Bronchial epithelial cell (primary cell): ENCODE measurements around the gene SERINC5. TPM values are rescaled to one million over a fixed set of nuclear protein-coding genes. Genes with fewer than 3 reads are reported as not detected.

Experiments
- DNase-seq: peaks from one replicate; pipeline ENCODE4 v3.0.0-alpha.2; 2010; ENCODE audit warnings: low read depth
- FAIRE-seq: peaks from 2 replicates; lab custom pipeline; 2011; peaks lifted over from hg19 to GRCh38; lab: Jason Lieb, UNC
- H3K27me3 ChIP-seq: 2 replicates; pipeline ENCODE4 v1.5.1; 2011; ENCODE audit warnings: low read length; ENCODE audit not compliant: control insufficient read depth, insufficient read depth
- H3K36me3 ChIP-seq: 2 replicates; pipeline ENCODE4 v1.5.1; 2011; ENCODE audit warnings: low read length; ENCODE audit not compliant: control insufficient read depth, insufficient read depth
- H3K4me3 ChIP-seq: 2 replicates; pipeline ENCODE4 v1.5.1; 2011; ENCODE audit warnings: mild to moderate bottlenecking, low read depth, low read length, control low read depth
- total RNA-seq: library from RNA; depleted of rRNA; stranded (reverse); fragments of >200 nt; gene quantifications from 2 replicates; pipeline ENCODE4 v1.2.1, GENCODE V29; 2014
- TF ChIP-seq, protein P1 (sequence below): IDR thresholded peaks from 2 replicates; pipeline ENCODE4 v1.5.1; 2011; ENCODE audit warnings: mild to moderate bottlenecking, moderate library complexity, low read length, control low read depth, inconsistent platforms; ENCODE audit not compliant: insufficient read depth, severe bottlenecking

Gene SERINC5
- total RNA-seq, 1 donor from 2014 or later: 33.4 TPM

DNA sequence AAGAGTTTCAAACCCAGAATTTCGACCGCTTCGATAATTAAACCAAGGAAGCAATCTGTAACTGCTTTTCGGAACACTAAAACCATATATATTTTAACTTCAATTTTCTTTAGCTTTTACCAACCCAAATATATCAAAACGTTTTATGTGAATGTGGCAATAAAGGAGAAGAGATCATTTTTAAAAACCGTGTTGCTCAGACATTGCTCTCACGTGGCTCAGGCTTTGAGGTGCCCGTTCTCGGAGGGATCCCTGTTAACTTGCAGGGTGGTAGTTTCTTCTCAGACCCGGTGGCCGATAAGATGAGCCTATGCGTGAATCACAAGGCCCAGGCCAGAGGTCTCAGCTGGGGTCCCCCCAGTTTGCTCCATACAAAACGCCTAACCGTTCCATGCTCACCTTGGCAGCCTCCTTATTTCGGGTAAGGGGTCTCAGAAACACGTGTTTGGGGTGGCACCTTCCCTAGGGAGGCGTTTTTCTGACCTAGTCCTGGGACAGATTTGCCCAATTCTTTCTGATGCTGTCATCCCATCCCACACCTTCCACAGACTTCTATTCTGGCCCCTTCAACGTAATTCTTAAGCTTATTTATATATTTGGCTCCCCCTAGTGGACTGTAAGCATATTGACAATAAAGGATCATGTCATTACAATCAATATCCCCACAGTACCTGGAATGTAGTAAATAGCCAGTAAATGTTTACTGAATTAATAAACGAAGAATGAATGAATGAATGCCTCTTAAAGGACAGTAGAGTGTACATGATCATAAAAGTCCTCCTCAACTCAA is 172.6 kb downstream of the SERINC5 start:
- no peaks in the 10 kb centered on the region for H3K36me3 ChIP-seq
- DNase-seq (peak; percentile 62), FAIRE-seq (no peak)
- no peaks in the 10 kb centered on the region for H3K27me3 ChIP-seq
- no peak overlapping the region for H3K4me3 ChIP-seq
- TF ChIP-seq, protein P1, sequence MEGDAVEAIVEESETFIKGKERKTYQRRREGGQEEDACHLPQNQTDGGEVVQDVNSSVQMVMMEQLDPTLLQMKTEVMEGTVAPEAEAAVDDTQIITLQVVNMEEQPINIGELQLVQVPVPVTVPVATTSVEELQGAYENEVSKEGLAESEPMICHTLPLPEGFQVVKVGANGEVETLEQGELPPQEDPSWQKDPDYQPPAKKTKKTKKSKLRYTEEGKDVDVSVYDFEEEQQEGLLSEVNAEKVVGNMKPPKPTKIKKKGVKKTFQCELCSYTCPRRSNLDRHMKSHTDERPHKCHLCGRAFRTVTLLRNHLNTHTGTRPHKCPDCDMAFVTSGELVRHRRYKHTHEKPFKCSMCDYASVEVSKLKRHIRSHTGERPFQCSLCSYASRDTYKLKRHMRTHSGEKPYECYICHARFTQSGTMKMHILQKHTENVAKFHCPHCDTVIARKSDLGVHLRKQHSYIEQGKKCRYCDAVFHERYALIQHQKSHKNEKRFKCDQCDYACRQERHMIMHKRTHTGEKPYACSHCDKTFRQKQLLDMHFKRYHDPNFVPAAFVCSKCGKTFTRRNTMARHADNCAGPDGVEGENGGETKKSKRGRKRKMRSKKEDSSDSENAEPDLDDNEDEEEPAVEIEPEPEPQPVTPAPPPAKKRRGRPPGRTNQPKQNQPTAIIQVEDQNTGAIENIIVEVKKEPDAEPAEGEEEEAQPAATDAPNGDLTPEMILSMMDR: peak; percentile 35

DNA sequence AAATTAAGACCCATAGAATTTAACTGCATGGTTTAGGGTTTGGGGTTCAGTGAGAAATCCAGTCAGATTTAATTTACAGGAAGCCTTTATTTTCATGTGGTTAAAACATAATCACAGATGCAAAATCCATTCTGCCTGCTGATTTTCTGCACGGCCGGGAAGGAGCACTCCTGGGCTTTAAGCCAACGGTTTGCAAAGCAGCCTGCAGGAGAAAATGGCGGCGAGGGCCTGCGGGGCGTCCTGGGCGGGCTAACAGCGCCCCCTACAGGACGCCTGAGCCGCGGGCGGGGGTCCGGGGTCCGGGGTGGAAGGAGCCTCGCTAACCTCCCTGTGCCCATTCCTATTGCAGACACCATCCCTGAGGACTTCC is 173.1 kb downstream of the SERINC5 start:
- H3K4me3 ChIP-seq: no peak overlapping the region
- TF ChIP-seq, protein P1: peak; percentile 68
- DNase-seq: no peak
- no peak for FAIRE-seq
- no peaks in the 10 kb centered on the region for H3K27me3 ChIP-seq
- H3K36me3 ChIP-seq: no peaks in the 10 kb centered on the region

GRCh38 chr5:80082281-80082680 is 173.6 kb downstream of the SERINC5 start:
- Histone ChIP-seq H3K4me3 (no peak overlapping the region), H3K36me3 (no peaks in the 10 kb centered on the region), H3K27me3 (no peaks in the 10 kb centered on the region)
- TF ChIP-seq, protein P1: no peak
- no peak for FAIRE-seq
- no peak for DNase-seq

DNA sequence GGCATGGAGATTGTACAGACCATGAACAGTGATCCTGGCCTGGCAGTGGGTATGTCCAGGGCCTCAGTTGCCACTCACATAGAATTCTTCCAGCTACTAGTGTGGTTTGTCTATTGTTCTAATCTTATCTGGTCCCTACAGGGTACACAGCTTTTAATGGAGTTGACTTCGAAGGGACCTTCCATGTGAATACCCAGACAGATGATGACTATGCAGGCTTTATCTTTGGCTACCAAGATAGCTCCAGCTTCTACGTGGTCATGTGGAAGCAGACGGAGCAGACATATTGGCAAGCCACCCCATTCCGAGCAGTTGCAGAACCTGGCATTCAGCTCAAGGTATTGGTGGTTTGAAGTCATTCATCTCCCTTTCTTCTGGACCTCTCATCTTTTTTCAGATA is 176.9 kb downstream of the SERINC5 start:
- Histone ChIP-seq H3K27me3 (no peaks in the 10 kb centered on the region), H3K4me3 (no peak overlapping the region), H3K36me3 (no peaks in the 10 kb centered on the region)
- TF ChIP-seq, protein P1: no peak
- DNase-seq (no peak), FAIRE-seq (no peak)

DNA sequence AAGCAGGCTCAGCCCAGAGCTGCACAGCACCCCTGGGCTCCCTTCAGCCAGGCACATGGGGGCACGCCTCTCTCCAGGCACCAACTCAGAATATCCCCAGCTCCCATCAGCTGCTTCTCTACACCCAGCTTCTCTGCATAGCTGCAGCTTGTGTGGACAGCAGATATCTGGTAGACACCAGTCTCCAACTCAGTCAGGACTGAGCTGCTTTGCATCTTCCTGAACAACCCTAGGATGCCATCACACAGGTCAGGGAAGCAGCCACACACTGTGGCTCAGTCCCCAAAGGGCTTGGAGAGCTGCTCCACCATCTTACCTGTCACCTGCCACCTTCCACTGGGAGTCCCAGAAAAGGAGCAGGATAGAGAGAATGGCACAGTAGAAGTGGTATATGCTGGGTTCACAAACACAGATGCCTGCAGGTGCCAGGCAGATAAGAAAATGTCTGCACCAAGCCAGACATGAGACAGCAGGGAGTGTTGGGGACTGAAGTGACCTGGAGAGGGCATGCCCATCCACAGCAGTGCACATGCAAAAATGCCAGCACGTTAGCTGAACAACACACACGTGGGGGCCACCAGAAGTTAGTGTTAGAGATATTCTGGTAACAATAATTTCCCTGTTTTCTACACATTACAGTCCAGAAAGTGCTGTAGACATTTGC is 178.7 kb downstream of the SERINC5 start:
- no peaks in the 10 kb centered on the region for H3K36me3 ChIP-seq
- DNase-seq: no peak
- TF ChIP-seq, protein P1: no peak
- H3K27me3 ChIP-seq: no peaks in the 10 kb centered on the region
- no peak for FAIRE-seq
- H3K4me3 ChIP-seq: no peak overlapping the region
